ENCODE measurements around the gene ALDH7A1.

ALDH7A1 gene

GRCh38 chr5:126506079-126506478 is 88.9 kb downstream of the ALDH7A1 start:
- no peak for DNase-seq

GRCh38 chr5:126503602-126504104 is 91.4 kb downstream of the ALDH7A1 start:
- no peak for DNase-seq

GRCh38 chr5:126501448-126501847 is 93.6 kb downstream of the ALDH7A1 start:
- no peak for DNase-seq

- no peak for DNase-seq
Measured at GRCh38 chr5:126499853-126500342, 95.1 kb downstream of the ALDH7A1 start.

- no peak for DNase-seq
Measured at GRCh38 chr5:126499278-126499677, 95.7 kb downstream of the ALDH7A1 start.

- no peak for DNase-seq
Measured at GRCh38 chr5:126497506-126497905, 97.5 kb downstream of the ALDH7A1 start.

GRCh38 chr5:126494393-126494792 is 100.6 kb downstream of the ALDH7A1 start:
- DNase-seq = no peak

- DNase-seq = no peak
Measured at GRCh38 chr5:126492939-126493338, 102.1 kb downstream of the ALDH7A1 start.

- DNase-seq = no peak
Measured at GRCh38 chr5:126490167-126490940, 104.7 kb downstream of the ALDH7A1 start.

- no peak for DNase-seq
Measured at GRCh38 chr5:126488443-126489065, 106.5 kb downstream of the ALDH7A1 start.

- no peak for DNase-seq
Measured at GRCh38 chr5:126487596-126487995, 107.4 kb downstream of the ALDH7A1 start.

GRCh38 chr5:126486332-126486731 is 108.7 kb downstream of the ALDH7A1 start:
- DNase-seq = no peak

GRCh38 chr5:126484253-126484652 is 110.8 kb downstream of the ALDH7A1 start:
- no peak for DNase-seq

GRCh38 chr5:126483156-126483555 is 111.9 kb downstream of the ALDH7A1 start:
- no peak for DNase-seq

GRCh38 chr5:126482591-126482990 is 112.4 kb downstream of the ALDH7A1 start:
- no peak for DNase-seq

- DNase-seq = no peak
Measured at GRCh38 chr5:126481243-126481642, 113.8 kb downstream of the ALDH7A1 start.
